Stimulated activated CD4-positive, alpha-beta T cell treated with anti-CD3 and anti-CD28 coated beads, Interleukin-1b, Interleukin-23, amount 100 ng/mL, for 48 hours (primary cell): ENCODE results near the gene LAMTOR3.

ENCODE experiments used
- DNase-seq: peaks from one replicate; pipeline ENCODE4 v3.0.0-alpha.2; 2020

The LAMTOR3 gene

GRCh38 chr4:99861120-99861905 lies 32.9 kb downstream of the LAMTOR3 start:
- DNase-seq, result peak; percentile 19

- DNase-seq, result no peak
These were observed 33.7 kb downstream of the LAMTOR3 start for GRCh38 chr4:99860521-99860920.

- no peak for DNase-seq
These were observed 34.6 kb downstream of the LAMTOR3 start for GRCh38 chr4:99859618-99860017.

- no peak for DNase-seq
These were observed 36.9 kb downstream of the LAMTOR3 start for GRCh38 chr4:99857307-99857706.

- peak; percentile 17 for DNase-seq
These were observed 38.1 kb downstream of the LAMTOR3 start for GRCh38 chr4:99856166-99856565.

- no peak for DNase-seq
These were observed 38.5 kb downstream of the LAMTOR3 start for GRCh38 chr4:99855678-99856077.

- DNase-seq, result no peak
These were observed 40.2 kb downstream of the LAMTOR3 start for GRCh38 chr4:99853999-99854398.

- no peak for DNase-seq
These were observed 41.0 kb downstream of the LAMTOR3 start for GRCh38 chr4:99853190-99853589.

GRCh38 chr4:99852199-99852749 lies 42.0 kb downstream of the LAMTOR3 start:
- no peak for DNase-seq

GRCh38 chr4:99848591-99849001 lies 45.6 kb downstream of the LAMTOR3 start:
- DNase-seq, result peak; percentile 59

GRCh38 chr4:99847362-99847976 lies 46.8 kb downstream of the LAMTOR3 start:
- DNase-seq, result peak; percentile 47

GRCh38 chr4:99846891-99847290 lies 47.3 kb downstream of the LAMTOR3 start:
- DNase-seq, result no peak

- DNase-seq, result peak; percentile 16
These were observed 48.3 kb downstream of the LAMTOR3 start for GRCh38 chr4:99845708-99846469.

GRCh38 chr4:99845179-99845578 lies 49.0 kb downstream of the LAMTOR3 start:
- no peak for DNase-seq

GRCh38 chr4:99844048-99844447 lies 50.2 kb downstream of the LAMTOR3 start:
- DNase-seq, result no peak

GRCh38 chr4:99843413-99843812 lies 50.8 kb downstream of the LAMTOR3 start:
- no peak for DNase-seq

GRCh38 chr4:99841129-99841528 lies 53.1 kb downstream of the LAMTOR3 start:
- no peak for DNase-seq

- no peak for DNase-seq
These were observed 55.3 kb downstream of the LAMTOR3 start for GRCh38 chr4:99838927-99839326.

GRCh38 chr4:99835942-99836341 lies 58.3 kb downstream of the LAMTOR3 start:
- no peak for DNase-seq

GRCh38 chr4:99834569-99834968 lies 59.7 kb downstream of the LAMTOR3 start:
- DNase-seq, result no peak

- no peak for DNase-seq
These were observed 60.5 kb downstream of the LAMTOR3 start for GRCh38 chr4:99833756-99834155.

- no peak for DNase-seq
These were observed 61.5 kb downstream of the LAMTOR3 start for GRCh38 chr4:99832758-99833157.

- DNase-seq, result no peak
These were observed 61.9 kb downstream of the LAMTOR3 start for GRCh38 chr4:99832321-99832720.
